ENCODE results near the gene TTC23.

DNA sequence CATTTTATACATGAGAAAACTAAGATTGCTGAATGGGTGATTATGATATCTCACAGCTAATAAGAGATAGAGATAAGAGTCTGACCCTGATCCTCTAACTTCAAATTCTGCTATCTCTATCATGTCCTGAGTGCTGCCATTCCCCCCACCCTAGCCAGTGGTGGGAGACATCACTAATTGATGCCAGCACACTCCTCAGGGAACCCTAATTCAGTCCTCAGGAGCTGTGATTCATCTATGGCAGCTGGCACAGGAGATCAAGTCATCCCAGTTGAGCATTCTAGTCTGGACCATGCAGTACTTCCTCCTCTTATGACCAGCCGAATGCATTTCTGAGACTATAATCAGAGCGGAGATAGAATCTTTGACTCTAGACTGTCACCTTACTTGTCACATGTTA lies 72.6 kb downstream of the TTC23 start:
- no peak for TF ChIP-seq FOXM1 (IDR thresholded peaks at IDR 0.05; ENCODE audit: borderline replicate concordance)
- TF ChIP-seq SP1 (IDR thresholded peaks at IDR 0.05), result no peak
- no peak for TF ChIP-seq ARNT (IDR thresholded peaks at IDR 0.05)
- TF ChIP-seq HDGF (IDR thresholded peaks at IDR 0.05; ENCODE audit: borderline replicate concordance), result no peak
- no peak for TF ChIP-seq FOXA1 (IDR thresholded peaks at IDR 0.05)
- no peak for TF ChIP-seq ELF4 (IDR thresholded peaks at IDR 0.05)
- TF ChIP-seq BHLHE40 (IDR thresholded peaks at IDR 0.05; ENCODE audit: borderline replicate concordance), result no peak
- no peak for TF ChIP-seq SUZ12 (IDR thresholded peaks at IDR 0.05)

All from HEK293T (cell line).